Activated CD4-positive, alpha-beta T cell treated with anti-CD3 and anti-CD28 coated beads, Interleukin-2, amount 10 ng/mL, durations not matched to agents 24 days and 14 days (primary cell): ENCODE data around the gene SMIM34. TPM values are rescaled to one million over a fixed set of nuclear protein-coding genes. Genes with fewer than 3 reads are reported as not detected.
"Not testable (repeated sequence)": the region's sequence is repeated elsewhere in the genome, so short reads cannot be mapped to it uniquely, and the experiment has no call there.

Source experiments
- DNase-seq: peaks from one replicate; pipeline ENCODE4 v3.0.0; 2022
- H3K27ac Mint-ChIP-seq: one replicate; pipeline ENCODE4 v1.8.0; 2022; ENCODE audit warnings: mild to moderate bottlenecking, mixed read lengths
- H3K27me3 Mint-ChIP-seq: one replicate; pipeline ENCODE4 v1.8.0; 2022; ENCODE audit warnings: mixed read lengths
- H3K36me3 Mint-ChIP-seq: one replicate; pipeline ENCODE4 v1.8.0; 2022; ENCODE audit warnings: low read depth, mild to moderate bottlenecking, mixed read lengths
- H3K4me1 Mint-ChIP-seq: one replicate; pipeline ENCODE4 v1.8.0; 2021; ENCODE audit warnings: mixed read lengths
- H3K4me3 Mint-ChIP-seq: one replicate; pipeline ENCODE4 v1.8.0; 2022; ENCODE audit warnings: mild to moderate bottlenecking, moderate library complexity, mixed read lengths
- H3K9me3 Mint-ChIP-seq: one replicate; pipeline ENCODE4 v1.8.0; 2021; ENCODE audit warnings: mixed read lengths
- intact Hi-C: fragments of 100-400 bp; cut with micrococcal nuclease; formaldehyde crosslinking; loops from one replicate; pipeline ENCODE4 v1.15.1; 2023
- total RNA-seq: library from RNA; stranded (reverse); gene quantifications from 2 replicates; pipeline ENCODE4 v1.2.3, GENCODE V29; 2022

Gene SMIM34
- total RNA-seq: not detected in 2 replicates

GRCh38 chr21:34423805-34424204, at the start of gene SMIM34:
Gene SMIM34 (minus strand): TSS chr21:34423951. CDS start chr21:34423839, 112 bp downstream.
- H3K9me3 Mint-ChIP-seq, intact Hi-C loops: not testable (repeated sequence)

GRCh38 chr21:34467333-34467732, 43.6 kb upstream of the SMIM34 start:
- DNase-seq, H3K9me3 Mint-ChIP-seq, H3K4me3 Mint-ChIP-seq, H3K27ac Mint-ChIP-seq, H3K27me3 Mint-ChIP-seq, intact Hi-C loops, H3K36me3 Mint-ChIP-seq, H3K4me1 Mint-ChIP-seq: not testable (repeated sequence)

More at GRCh38 chr21:34423805-34424204, at the start of gene SMIM34:
- H3K4me3 Mint-ChIP-seq, H3K36me3 Mint-ChIP-seq, H3K4me1 Mint-ChIP-seq, H3K27me3 Mint-ChIP-seq, DNase-seq, H3K27ac Mint-ChIP-seq: not testable (repeated sequence)

GRCh38 chr21:34459426-34459825, 35.7 kb upstream of the SMIM34 start:
- H3K4me1 Mint-ChIP-seq, H3K4me3 Mint-ChIP-seq, intact Hi-C loops, H3K9me3 Mint-ChIP-seq, H3K27ac Mint-ChIP-seq, H3K36me3 Mint-ChIP-seq, H3K27me3 Mint-ChIP-seq, DNase-seq: not testable (repeated sequence)

GRCh38 chr21:34458266-34458665, 34.5 kb upstream of the SMIM34 start:
- DNase-seq, H3K27ac Mint-ChIP-seq, H3K36me3 Mint-ChIP-seq, H3K9me3 Mint-ChIP-seq, H3K4me1 Mint-ChIP-seq, H3K4me3 Mint-ChIP-seq, H3K27me3 Mint-ChIP-seq, intact Hi-C loops: not testable (repeated sequence)

GRCh38 chr21:34456180-34456579, 32.4 kb upstream of the SMIM34 start:
- DNase-seq, H3K9me3 Mint-ChIP-seq, intact Hi-C loops, H3K4me1 Mint-ChIP-seq, H3K27ac Mint-ChIP-seq, H3K4me3 Mint-ChIP-seq, H3K27me3 Mint-ChIP-seq, H3K36me3 Mint-ChIP-seq: not testable (repeated sequence)

- H3K27ac Mint-ChIP-seq, H3K4me1 Mint-ChIP-seq, H3K9me3 Mint-ChIP-seq, H3K27me3 Mint-ChIP-seq, H3K4me3 Mint-ChIP-seq, DNase-seq, H3K36me3 Mint-ChIP-seq, intact Hi-C loops: not testable (repeated sequence)
Observed at GRCh38 chr21:34455628-34456027, 31.9 kb upstream of the SMIM34 start.

GRCh38 chr21:34447018-34447417, 23.3 kb upstream of the SMIM34 start:
- H3K4me3 Mint-ChIP-seq, H3K4me1 Mint-ChIP-seq, H3K27me3 Mint-ChIP-seq, DNase-seq, H3K9me3 Mint-ChIP-seq, H3K27ac Mint-ChIP-seq, intact Hi-C loops, H3K36me3 Mint-ChIP-seq: not testable (repeated sequence)

GRCh38 chr21:34443486-34443885, 19.7 kb upstream of the SMIM34 start:
- H3K4me3 Mint-ChIP-seq, DNase-seq, intact Hi-C loops, H3K4me1 Mint-ChIP-seq, H3K27ac Mint-ChIP-seq, H3K9me3 Mint-ChIP-seq, H3K27me3 Mint-ChIP-seq, H3K36me3 Mint-ChIP-seq: not testable (repeated sequence)

GRCh38 chr21:34429710-34430109, 6.0 kb upstream of the SMIM34 start:
- H3K27me3 Mint-ChIP-seq, H3K36me3 Mint-ChIP-seq, H3K9me3 Mint-ChIP-seq, H3K4me3 Mint-ChIP-seq, intact Hi-C loops, DNase-seq, H3K4me1 Mint-ChIP-seq, H3K27ac Mint-ChIP-seq: not testable (repeated sequence)

GRCh38 chr21:34428441-34428840, 4.7 kb upstream of the SMIM34 start:
- not testable (repeated sequence) for H3K36me3 Mint-ChIP-seq, DNase-seq, H3K27ac Mint-ChIP-seq

GRCh38 chr21:34427339-34427738, 3.6 kb upstream of the SMIM34 start:
- H3K4me3 Mint-ChIP-seq, H3K4me1 Mint-ChIP-seq, H3K27me3 Mint-ChIP-seq, DNase-seq, intact Hi-C loops, H3K9me3 Mint-ChIP-seq, H3K36me3 Mint-ChIP-seq, H3K27ac Mint-ChIP-seq: not testable (repeated sequence)

More at GRCh38 chr21:34428441-34428840, 4.7 kb upstream of the SMIM34 start:
- H3K9me3 Mint-ChIP-seq, H3K4me1 Mint-ChIP-seq, H3K27me3 Mint-ChIP-seq, H3K4me3 Mint-ChIP-seq, intact Hi-C loops: not testable (repeated sequence)

- H3K4me1 Mint-ChIP-seq, H3K4me3 Mint-ChIP-seq, DNase-seq, H3K27ac Mint-ChIP-seq, intact Hi-C loops, H3K27me3 Mint-ChIP-seq, H3K9me3 Mint-ChIP-seq, H3K36me3 Mint-ChIP-seq: not testable (repeated sequence)
Observed at GRCh38 chr21:34417448-34418077, 6.2 kb downstream of the SMIM34 start.

- H3K27me3 Mint-ChIP-seq, H3K4me3 Mint-ChIP-seq, DNase-seq, H3K36me3 Mint-ChIP-seq, intact Hi-C loops, H3K9me3 Mint-ChIP-seq, H3K27ac Mint-ChIP-seq, H3K4me1 Mint-ChIP-seq: not testable (repeated sequence)
Observed at GRCh38 chr21:34407294-34407693, 16.5 kb downstream of the SMIM34 start.

GRCh38 chr21:34406676-34407075, 17.1 kb downstream of the SMIM34 start:
- H3K4me3 Mint-ChIP-seq, H3K27me3 Mint-ChIP-seq, H3K36me3 Mint-ChIP-seq, intact Hi-C loops, H3K4me1 Mint-ChIP-seq, H3K9me3 Mint-ChIP-seq, DNase-seq, H3K27ac Mint-ChIP-seq: not testable (repeated sequence)

- H3K27ac Mint-ChIP-seq, H3K9me3 Mint-ChIP-seq, intact Hi-C loops, DNase-seq, H3K4me1 Mint-ChIP-seq, H3K4me3 Mint-ChIP-seq, H3K27me3 Mint-ChIP-seq, H3K36me3 Mint-ChIP-seq: not testable (repeated sequence)
Observed at GRCh38 chr21:34406102-34406501, 17.6 kb downstream of the SMIM34 start.
